ENCODE results near the gene DBP.
A peak's percentile ranks its signal among the peaks of the same experiment; 100 is the strongest.

The DBP gene

DNA sequence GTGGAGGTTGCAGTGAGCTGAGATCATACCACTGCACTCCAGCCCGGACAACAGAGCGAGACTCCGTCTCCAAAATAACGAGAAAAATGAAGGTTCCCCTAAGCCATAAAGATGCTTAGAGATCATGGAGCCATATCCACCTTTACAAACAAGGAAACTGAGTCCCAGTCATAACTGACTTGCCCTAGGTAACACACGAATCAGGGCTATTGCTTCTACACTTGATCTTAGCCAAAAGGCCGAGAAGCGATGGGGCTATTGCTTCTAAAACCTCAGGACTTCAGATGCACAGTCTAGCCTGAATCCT lies 3.2 kb downstream of the DBP start:
- Histone ChIP-seq H3K36me3 (ENCODE audit: control insufficient read depth in 2 of 2, insufficient read depth in 1 of 2, low read length in 2 of 2) (peaks cover 8 to 35% of the 10 kb centered on the region in 2 experiments; a peak in 2 of 3 replicates), H3K4me1 (ENCODE audit: control insufficient read depth, insufficient read depth, low read length) (peaks cover 23% of the 10 kb centered on the region), H3K27ac (ENCODE audit: extremely low read depth, low read depth, low read length) (peak overlapping the region; percentile 86), H3K9me3 (ENCODE audit: control insufficient read depth, insufficient read depth, low read depth, low read length) (no peaks in the 10 kb centered on the region), H3K4me3 (ENCODE audit: low read depth, low read length) (no peak overlapping the region)
- POLR2A ChIA-PET: interaction anchor here (0.6 to 8.1 kb wide), 6 partner anchors 10 to 239 kb away, joined by 4 to 97 read pairs (median 16); partner anchors contain the start of genes CA11, FAM83E, PPP1R15A and RPL18
- TF ChIP-seq ZNF670 (tag by site-specific recombination; IDR thresholded peaks at IDR 0.05; ENCODE audit: low read depth): no peak
- no peak for TF ChIP-seq ZNF223 (tag by site-specific recombination; IDR thresholded peaks at IDR 0.05)
- TF ChIP-seq, protein P1, sequence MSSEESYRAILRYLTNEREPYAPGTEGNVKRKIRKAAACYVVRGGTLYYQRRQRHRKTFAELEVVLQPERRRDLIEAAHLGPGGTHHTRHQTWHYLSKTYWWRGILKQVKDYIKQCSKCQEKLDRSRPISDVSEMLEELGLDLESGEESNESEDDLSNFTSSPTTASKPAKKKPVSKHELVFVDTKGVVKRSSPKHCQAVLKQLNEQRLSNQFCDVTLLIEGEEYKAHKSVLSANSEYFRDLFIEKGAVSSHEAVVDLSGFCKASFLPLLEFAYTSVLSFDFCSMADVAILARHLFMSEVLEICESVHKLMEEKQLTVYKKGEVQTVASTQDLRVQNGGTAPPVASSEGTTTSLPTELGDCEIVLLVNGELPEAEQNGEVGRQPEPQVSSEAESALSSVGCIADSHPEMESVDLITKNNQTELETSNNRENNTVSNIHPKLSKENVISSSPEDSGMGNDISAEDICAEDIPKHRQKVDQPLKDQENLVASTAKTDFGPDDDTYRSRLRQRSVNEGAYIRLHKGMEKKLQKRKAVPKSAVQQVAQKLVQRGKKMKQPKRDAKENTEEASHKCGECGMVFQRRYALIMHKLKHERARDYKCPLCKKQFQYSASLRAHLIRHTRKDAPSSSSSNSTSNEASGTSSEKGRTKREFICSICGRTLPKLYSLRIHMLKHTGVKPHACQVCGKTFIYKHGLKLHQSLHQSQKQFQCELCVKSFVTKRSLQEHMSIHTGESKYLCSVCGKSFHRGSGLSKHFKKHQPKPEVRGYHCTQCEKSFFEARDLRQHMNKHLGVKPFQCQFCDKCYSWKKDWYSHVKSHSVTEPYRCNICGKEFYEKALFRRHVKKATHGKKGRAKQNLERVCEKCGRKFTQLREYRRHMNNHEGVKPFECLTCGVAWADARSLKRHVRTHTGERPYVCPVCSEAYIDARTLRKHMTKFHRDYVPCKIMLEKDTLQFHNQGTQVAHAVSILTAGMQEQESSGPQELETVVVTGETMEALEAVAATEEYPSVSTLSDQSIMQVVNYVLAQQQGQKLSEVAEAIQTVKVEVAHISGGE (tag by site-specific recombination; conservative IDR thresholded peaks at IDR 0.05; ENCODE audit: low read depth): no peak
- no peak for TF ChIP-seq ZNF202 (tag by site-specific recombination; IDR thresholded peaks at IDR 0.05; ENCODE audit: borderline replicate concordance)
- TF ChIP-seq ZNF302 (tag by site-specific recombination; IDR thresholded peaks at IDR 0.05; ENCODE audit: low read depth): no peak
- TF ChIP-seq ZFP69B (tag by site-specific recombination; IDR thresholded peaks at IDR 0.05): no peak
- TF ChIP-seq, protein P2, sequence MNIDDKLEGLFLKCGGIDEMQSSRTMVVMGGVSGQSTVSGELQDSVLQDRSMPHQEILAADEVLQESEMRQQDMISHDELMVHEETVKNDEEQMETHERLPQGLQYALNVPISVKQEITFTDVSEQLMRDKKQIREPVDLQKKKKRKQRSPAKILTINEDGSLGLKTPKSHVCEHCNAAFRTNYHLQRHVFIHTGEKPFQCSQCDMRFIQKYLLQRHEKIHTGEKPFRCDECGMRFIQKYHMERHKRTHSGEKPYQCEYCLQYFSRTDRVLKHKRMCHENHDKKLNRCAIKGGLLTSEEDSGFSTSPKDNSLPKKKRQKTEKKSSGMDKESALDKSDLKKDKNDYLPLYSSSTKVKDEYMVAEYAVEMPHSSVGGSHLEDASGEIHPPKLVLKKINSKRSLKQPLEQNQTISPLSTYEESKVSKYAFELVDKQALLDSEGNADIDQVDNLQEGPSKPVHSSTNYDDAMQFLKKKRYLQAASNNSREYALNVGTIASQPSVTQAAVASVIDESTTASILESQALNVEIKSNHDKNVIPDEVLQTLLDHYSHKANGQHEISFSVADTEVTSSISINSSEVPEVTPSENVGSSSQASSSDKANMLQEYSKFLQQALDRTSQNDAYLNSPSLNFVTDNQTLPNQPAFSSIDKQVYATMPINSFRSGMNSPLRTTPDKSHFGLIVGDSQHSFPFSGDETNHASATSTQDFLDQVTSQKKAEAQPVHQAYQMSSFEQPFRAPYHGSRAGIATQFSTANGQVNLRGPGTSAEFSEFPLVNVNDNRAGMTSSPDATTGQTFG (tag by site-specific recombination; IDR thresholded peaks at IDR 0.05; ENCODE audit: borderline replicate concordance): no peak
- no peak for TF ChIP-seq ZNF707 (tag by site-specific recombination; IDR thresholded peaks at IDR 0.05)
- no peak for TF ChIP-seq ZNF37A (tag by site-specific recombination; IDR thresholded peaks at IDR 0.05)
- TF ChIP-seq ZFP37 (tag by site-specific recombination; IDR thresholded peaks at IDR 0.05): no peak
- TF ChIP-seq BCL11A (tag by site-specific recombination; IDR thresholded peaks at IDR 0.05; ENCODE audit: low read depth): no peak
- no peak for TF ChIP-seq ZIC2 (tag by site-specific recombination; IDR thresholded peaks at IDR 0.05)
- TF ChIP-seq ZNF558 (tag by site-specific recombination; IDR thresholded peaks at IDR 0.05): no peak
- no peak for TF ChIP-seq ZBTB48 (tag by site-specific recombination; IDR thresholded peaks at IDR 0.05)
- no peak for TF ChIP-seq ZNF654 (tag by site-specific recombination; IDR thresholded peaks at IDR 0.05; ENCODE audit: low read depth)
- TF ChIP-seq ZNF121 (tag by site-specific recombination; IDR thresholded peaks at IDR 0.05): no peak
- TF ChIP-seq ZNF366 (tag by site-specific recombination; conservative IDR thresholded peaks at IDR 0.05): no peak
- TF ChIP-seq ZNF211 (tag by site-specific recombination; IDR thresholded peaks at IDR 0.05; ENCODE audit: low read depth): no peak
- CTCF ChIA-PET: interaction anchor here (0.7 to 1.6 kb wide), 5 partner anchors 12 to 144 kb away, joined by 3 to 4 read pairs (median 3); partner anchors contain the start of gene CA11

DNA sequence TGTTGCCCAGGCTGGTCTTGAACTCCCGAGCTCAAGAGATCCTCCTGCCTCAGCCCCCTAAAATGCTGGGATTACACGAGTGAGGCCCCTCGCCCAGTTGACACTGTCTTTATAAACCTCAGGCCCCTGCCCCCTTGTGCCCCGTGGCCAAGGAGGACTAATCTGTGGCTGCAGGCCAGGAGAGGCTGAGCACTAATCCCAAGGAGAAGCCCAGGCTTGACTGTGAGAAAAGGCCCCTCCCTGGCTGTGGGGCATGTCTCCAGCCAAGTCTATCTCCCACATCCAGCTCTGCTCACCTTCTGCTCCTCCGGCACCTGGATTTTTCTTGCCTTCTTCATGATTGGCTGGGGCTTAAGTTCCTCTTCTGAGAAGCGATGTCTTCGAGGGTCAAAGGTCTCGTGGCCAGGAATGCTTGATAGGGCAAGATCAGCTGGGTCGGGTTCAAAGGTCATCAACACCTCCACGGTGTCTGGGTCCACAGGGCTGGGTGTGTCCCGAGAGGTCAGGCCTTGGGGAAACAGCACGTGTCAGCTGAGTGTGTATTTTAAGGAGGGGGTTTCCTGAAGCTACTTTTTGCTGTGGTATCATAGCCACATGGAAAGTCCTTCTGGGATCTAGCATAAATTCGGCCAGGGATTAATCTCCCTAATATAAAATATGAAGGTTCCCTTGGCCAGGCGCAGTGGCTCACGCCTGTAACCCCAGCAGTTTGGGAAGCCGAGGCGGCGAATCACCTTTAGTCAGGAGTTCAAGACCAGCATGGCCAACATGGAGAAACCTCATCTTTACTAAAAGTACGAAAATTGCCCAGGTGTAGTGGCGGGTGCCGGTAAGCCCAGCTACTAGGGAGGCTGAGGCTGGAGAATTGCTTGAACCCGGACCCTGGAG lies 3.8 kb downstream of the DBP start:
- Histone ChIP-seq H3K27ac (ENCODE audit: extremely low read depth, low read depth, low read length) (peak overlapping the region; percentile 86; the same call in 1 of the 2 replicates), H3K4me1 (ENCODE audit: control insufficient read depth, insufficient read depth, low read length) (peaks cover 23% of the 10 kb centered on the region)
- POLR2A ChIA-PET: interaction anchor here (0.6 to 8.1 kb wide), 7 partner anchors 9 to 422 kb away, joined by 3 to 97 read pairs (median 14); partner anchors contain the start of genes CA11, FAM83E, PPP1R15A and RPL18

More for the DNA sequence above, 3.8 kb downstream of the DBP start:
- TF ChIP-seq ZBTB17 (tag by site-specific recombination; IDR thresholded peaks at IDR 0.05) (0 out of 2 replicates have a peak, but pooled peaks have one; percentile 4), ZNF658 (tag by site-specific recombination; IDR thresholded peaks at IDR 0.05) (no peak)
- TF ChIP-seq, protein P3, sequence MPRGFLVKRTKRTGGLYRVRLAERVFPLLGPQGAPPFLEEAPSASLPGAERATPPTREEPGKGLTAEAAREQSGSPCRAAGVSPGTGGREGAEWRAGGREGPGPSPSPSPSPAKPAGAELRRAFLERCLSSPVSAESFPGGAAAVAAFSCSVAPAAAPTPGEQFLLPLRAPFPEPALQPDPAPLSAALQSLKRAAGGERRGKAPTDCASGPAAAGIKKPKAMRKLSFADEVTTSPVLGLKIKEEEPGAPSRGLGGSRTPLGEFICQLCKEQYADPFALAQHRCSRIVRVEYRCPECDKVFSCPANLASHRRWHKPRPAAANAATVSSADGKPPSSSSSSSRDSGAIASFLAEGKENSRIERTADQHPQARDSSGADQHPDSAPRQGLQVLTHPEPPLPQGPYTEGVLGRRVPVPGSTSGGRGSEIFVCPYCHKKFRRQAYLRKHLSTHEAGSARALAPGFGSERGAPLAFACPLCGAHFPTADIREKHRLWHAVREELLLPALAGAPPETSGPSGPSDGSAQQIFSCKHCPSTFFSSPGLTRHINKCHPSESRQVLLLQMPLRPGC (tag by site-specific recombination; IDR thresholded peaks at IDR 0.05): no peak
- CTCF ChIA-PET: interaction anchor here (0.6 to 1.6 kb wide), 5 partner anchors 12 to 161 kb away, joined by 3 to 4 read pairs (median 4); partner anchors contain the start of gene CA11
- no peaks in the 10 kb centered on the region for H3K9me3 ChIP-seq (ENCODE audit: control insufficient read depth, insufficient read depth, low read depth, low read length)
- peaks cover 8 to 39% of the 10 kb centered on the region in 2 experiments; a peak in 2 of 3 replicates for H3K36me3 ChIP-seq (ENCODE audit: control insufficient read depth in 2 of 2, insufficient read depth in 1 of 2, low read length in 2 of 2)
- no peak overlapping the region for H3K4me3 ChIP-seq (ENCODE audit: low read depth, low read length)
